Measurements from ENCODE around the gene WNK2.

- TF ChIP-seq CTCF (IDR thresholded peaks at IDR 0.05) (no peak), EZH2phosphoT487 (IDR thresholded peaks at IDR 0.05) (no peak), EZH2 (IDR thresholded peaks at IDR 0.05) (no peak)
These were observed 22.0 kb upstream of the WNK2 start for GRCh38 chr9:93161786-93162562.

Measured in neural progenitor cell (in vitro differentiated cells).